Neural progenitor cell (in vitro differentiated cells): ENCODE measurements around the gene DNAH10.

Source experiments
- EZH2 ChIP-seq: fragments of 200-600 bp; sonication (generic); IDR thresholded peaks from 2 replicates; pipeline ENCODE4 v1.6.1; 2017; ENCODE audit warnings: antibody characterized with exemption, mild to moderate bottlenecking, moderate library complexity
- EZH2phosphoT487 ChIP-seq: fragments of 200-600 bp; sonication (generic); IDR thresholded peaks from 2 replicates; pipeline ENCODE4 v1.6.1; 2017; ENCODE audit warnings: antibody characterized with exemption
- TF ChIP-seq, protein P1 (sequence below): fragments of 200-600 bp; sonication (generic); IDR thresholded peaks from 2 replicates; pipeline ENCODE4 v1.5.1; 2017; ENCODE audit warnings: antibody characterized with exemption, mild to moderate bottlenecking

DNA sequence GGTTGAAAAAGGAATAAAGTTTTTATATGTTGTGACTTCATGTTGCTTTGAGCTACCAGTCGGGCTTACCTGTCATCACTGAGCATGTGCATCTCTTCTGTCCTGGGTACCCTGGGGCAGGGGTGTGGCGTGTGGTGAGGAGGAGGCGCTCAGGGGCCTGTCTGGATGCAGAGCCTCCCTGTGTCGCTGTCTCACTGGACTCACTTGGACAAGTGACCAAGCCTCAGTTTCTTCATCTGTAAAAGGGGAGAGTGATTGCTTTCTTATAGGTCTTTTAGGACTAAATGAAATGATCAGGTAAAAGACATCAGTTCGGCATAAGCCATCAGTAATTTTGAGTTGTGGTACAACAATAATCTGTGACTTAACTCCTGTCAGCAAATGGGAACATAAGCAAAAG lies 27.8 kb upstream of the DNAH10 start:
- TF ChIP-seq, protein P1, sequence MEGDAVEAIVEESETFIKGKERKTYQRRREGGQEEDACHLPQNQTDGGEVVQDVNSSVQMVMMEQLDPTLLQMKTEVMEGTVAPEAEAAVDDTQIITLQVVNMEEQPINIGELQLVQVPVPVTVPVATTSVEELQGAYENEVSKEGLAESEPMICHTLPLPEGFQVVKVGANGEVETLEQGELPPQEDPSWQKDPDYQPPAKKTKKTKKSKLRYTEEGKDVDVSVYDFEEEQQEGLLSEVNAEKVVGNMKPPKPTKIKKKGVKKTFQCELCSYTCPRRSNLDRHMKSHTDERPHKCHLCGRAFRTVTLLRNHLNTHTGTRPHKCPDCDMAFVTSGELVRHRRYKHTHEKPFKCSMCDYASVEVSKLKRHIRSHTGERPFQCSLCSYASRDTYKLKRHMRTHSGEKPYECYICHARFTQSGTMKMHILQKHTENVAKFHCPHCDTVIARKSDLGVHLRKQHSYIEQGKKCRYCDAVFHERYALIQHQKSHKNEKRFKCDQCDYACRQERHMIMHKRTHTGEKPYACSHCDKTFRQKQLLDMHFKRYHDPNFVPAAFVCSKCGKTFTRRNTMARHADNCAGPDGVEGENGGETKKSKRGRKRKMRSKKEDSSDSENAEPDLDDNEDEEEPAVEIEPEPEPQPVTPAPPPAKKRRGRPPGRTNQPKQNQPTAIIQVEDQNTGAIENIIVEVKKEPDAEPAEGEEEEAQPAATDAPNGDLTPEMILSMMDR = no peak
- TF ChIP-seq EZH2phosphoT487 = no peak
- no peak for TF ChIP-seq EZH2
